Activated CD4-positive, alpha-beta T cell treated with anti-CD3 and anti-CD28 coated beads for 36 hours (primary cell): Measurements from ENCODE around the gene ARHGAP33. TPM values are rescaled to one million over a fixed set of nuclear protein-coding genes. Genes with fewer than 3 reads are reported as not detected.

Experiments used
- ATAC-seq: fragments of 200-7000 bp; cut with Tn5 transposase; one replicate; pipeline ENCODE4 v1.10.0; 2021; ENCODE audit warnings: mild to moderate bottlenecking, moderate library complexity
- CTCF ChIA-PET: fragments of 350-600 bp; sonication (Branson Sonifier 250); formaldehyde crosslinking; loops from one replicate; lab custom pipeline; 2021; ENCODE audit warnings: antibody characterized with exemption; lab: Charles Lee
- POLR2A ChIA-PET: fragments of 350-600 bp; sonication (Branson Sonifier 250); formaldehyde crosslinking; loops from one replicate; lab custom pipeline; 2021; ENCODE audit warnings: antibody characterized with exemption, inconsistent platforms; lab: Charles Lee
- DNase-seq: peaks from one replicate; pipeline ENCODE4 v3.0.0-alpha.2; 2020
- H3K27ac Mint-ChIP-seq: one replicate; pipeline ENCODE4 v1.8.0; 2021; ENCODE audit warnings: mixed read lengths
- H3K27me3 Mint-ChIP-seq: one replicate; pipeline ENCODE4 v1.8.0; 2021; ENCODE audit warnings: mixed read lengths
- H3K36me3 Mint-ChIP-seq: one replicate; pipeline ENCODE4 v1.8.0; 2021; ENCODE audit warnings: low read depth, mixed read lengths
- H3K4me1 Mint-ChIP-seq: one replicate; pipeline ENCODE4 v1.8.0; 2021; ENCODE audit warnings: mixed read lengths
- H3K4me3 Mint-ChIP-seq: one replicate; pipeline ENCODE4 v1.8.0; 2021; ENCODE audit warnings: mild to moderate bottlenecking, moderate library complexity, mixed read lengths
- H3K9me3 Mint-ChIP-seq: one replicate; pipeline ENCODE4 v1.8.0; 2021; ENCODE audit warnings: low read depth, mixed read lengths
- intact Hi-C, 2 experiments: fragments of 100-400 bp; cut with DNase I in 1 of 2; cut with micrococcal nuclease in 1 of 2; formaldehyde crosslinking; loops; one replicate each; pipeline versions ENCODE4 v1.14.2 to v1.15.1; 2022 to 2024; cut with DNase I, micrococcal nuclease
- total RNA-seq, 2 experiments: library from RNA; stranded (reverse); gene quantifications; one replicate each; pipeline ENCODE4 v1.2.3, GENCODE V29; 2021

Gene ARHGAP33
- total RNA-seq, 2 experiments from 2014 or later = 27.8 to 35.2 TPM

DNA sequence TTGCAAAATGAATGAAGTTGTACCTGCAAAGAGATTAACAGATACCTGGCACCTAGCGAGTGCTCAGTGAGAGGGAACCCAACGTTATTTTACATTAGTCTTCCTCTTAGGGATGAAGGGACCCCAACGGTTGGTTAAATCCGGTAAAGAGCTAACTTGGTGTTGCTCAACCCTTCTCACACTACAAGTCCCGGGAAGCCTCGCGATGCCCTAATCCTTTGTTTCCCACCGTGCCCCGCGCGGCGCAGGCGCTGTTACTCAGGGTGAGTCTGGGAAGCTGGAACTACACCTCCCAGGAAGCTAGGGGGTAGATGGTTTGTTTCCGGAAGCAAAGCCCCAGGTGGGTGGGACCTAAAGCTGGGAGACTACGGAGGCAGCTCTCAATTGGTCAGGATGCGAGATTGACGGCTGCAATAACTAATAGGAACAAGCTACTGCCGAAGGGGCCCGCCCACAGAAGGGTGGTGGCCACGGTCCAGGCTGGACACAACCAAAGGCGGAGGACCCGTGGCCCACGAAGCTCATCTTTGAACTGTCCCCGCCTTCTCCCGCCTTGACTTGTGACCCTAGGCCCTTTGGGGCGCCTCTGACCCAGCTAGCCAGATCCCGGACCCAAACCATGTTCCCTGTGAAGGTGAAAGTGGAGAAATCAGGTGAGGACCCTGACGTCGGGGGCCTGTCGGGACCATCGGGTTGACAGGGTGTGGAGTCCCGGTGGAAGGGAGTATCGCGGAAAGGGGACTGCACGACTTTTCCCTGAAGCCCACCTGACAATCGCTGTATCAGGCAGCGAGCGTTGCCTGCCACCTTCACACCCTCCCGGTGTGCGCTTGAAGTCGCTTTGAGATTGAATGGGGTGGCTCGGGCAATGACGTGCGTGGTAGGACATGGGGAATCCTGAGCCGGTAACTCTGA is 27.0 kb upstream of the ARHGAP33 start, which contains the start of gene LIN37:
TSS of gene LIN37 (plus strand) at position 471 of the 915 bp plus-strand sequence. CDS start at position 620, 149 bp downstream.
- intact Hi-C loops = loop anchor here (1.0 to 10.0 kb wide), 4 partner anchors 10 to 604 kb away; partner anchors contain the start of genes ARHGAP33 (in 2 of the 2), PROSER3 (in 2 of the 2) and FXYD7 (in 1 of the 2)
- Mint-ChIP-seq H3K36me3 (peaks cover 17% of the 10 kb centered on the region), H3K9me3 (no peaks in the 10 kb centered on the region), H3K4me3 (peak within 1 kb of the TSS; percentile 89), H3K27ac (peak within 1 kb of the TSS; percentile 94), H3K27me3 (no peaks in the 10 kb centered on the region), H3K4me1 (peaks cover 40% of the 10 kb centered on the region)
- ChIA-PET POLR2A (interaction anchor here (0.6 to 1.0 kb wide), 7 partner anchors 9 to 266 kb away, joined by 3 to 5 read pairs (median 3); partner anchors contain the start of gene ALKBH6), CTCF (interaction anchor here (0.5 to 2.0 kb wide), 16 partner anchors 9 to 682 kb away, joined by 3 to 7 read pairs (median 3); partner anchors contain the start of genes ALKBH6 and PROSER3)
- DNase-seq (peak; percentile 99), ATAC-seq (peak; percentile 81)

DNA sequence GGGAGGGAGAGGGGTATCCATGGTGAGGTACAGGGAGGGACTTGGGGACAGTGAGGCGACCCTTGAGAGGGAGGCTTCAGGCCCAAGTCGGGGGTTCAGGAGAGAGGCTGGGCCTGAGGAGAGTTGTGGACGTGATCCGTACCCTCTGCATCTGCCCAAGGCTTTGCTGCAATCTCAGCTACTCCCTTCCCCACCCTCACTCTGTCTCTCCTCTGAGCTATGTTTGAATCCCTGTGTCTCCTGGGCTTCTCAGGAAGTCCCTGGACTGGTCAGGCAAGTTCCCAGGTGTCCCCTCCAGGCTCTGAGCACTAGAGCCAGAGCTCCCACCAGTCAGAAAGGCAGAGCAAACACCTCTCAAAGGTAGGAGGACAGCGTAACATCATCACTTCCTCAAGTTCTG is 25.2 kb upstream of the ARHGAP33 start:
- peaks cover 9% of the 10 kb centered on the region for H3K36me3 Mint-ChIP-seq
- no peak for DNase-seq
- no peaks in the 10 kb centered on the region for H3K27me3 Mint-ChIP-seq
- peaks cover 30% of the 10 kb centered on the region for H3K4me1 Mint-ChIP-seq
- ChIA-PET CTCF (interaction anchor here (1.0 kb wide), 1 partner anchor 13 kb away, joined by 3 read pairs; no protein-coding TSS in a partner anchor), POLR2A (no interaction called here)
- H3K9me3 Mint-ChIP-seq = no peaks in the 10 kb centered on the region
- intact Hi-C loops = no loop called here
- H3K4me3 Mint-ChIP-seq = peak overlapping the region; percentile 18
- no peak overlapping the region for H3K27ac Mint-ChIP-seq
- no peak for ATAC-seq

DNA sequence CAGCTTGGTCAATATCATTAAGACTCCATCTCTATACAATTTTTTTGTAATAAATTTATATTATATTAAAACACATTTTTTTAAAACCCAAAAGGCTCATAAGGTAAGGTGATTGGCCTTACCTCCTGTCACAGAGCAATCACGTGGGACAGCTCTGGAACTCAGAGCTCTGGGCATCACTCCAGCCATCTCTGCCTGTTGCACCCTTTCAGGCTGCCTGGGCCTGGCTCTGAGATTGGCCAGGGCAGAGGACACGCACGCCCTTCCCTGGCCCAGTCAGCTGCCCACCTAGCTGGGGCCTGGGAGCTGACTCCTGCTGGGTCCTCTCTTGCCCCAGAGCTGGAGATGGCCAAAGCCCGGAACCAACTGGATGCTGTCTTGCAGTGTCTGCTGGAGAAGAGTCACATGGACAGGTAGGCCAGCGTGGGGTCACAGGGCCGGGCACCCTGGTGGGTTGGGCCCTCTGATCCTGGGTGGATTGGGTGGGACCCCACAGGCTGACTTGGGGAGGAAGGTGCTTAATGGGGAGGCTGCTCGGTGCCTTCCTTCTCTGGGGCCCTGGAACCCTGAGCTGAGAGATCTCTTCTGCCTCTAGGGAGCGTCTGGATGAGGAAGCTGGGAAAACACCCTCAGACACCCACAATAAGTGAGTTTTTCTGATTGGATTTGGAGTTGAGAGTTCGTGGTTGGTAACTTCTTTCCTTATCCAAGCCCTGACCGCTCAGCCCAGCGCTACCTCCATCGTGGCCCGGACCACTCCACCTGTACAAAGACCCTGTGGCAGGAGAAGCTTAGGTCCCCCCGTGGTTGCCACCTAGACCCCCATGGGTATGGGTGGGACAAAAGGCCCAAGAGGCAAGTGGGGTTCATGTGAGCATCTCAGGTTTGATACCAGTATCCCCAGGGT is 23.3 kb upstream of the ARHGAP33 start:
- H3K36me3 Mint-ChIP-seq = peaks cover 9% of the 10 kb centered on the region
- peaks cover 4% of the 10 kb centered on the region for H3K27me3 Mint-ChIP-seq
- peaks cover 28% of the 10 kb centered on the region for H3K4me1 Mint-ChIP-seq
- H3K4me3 Mint-ChIP-seq = no peak overlapping the region
- intact Hi-C loops = no loop called here
- no peaks in the 10 kb centered on the region for H3K9me3 Mint-ChIP-seq
- ChIA-PET POLR2A (no interaction called here), CTCF (interaction anchor here (0.8 to 1.1 kb wide), 4 partner anchors 12 to 128 kb away, joined by 3 to 4 read pairs (median 3); no protein-coding TSS in a partner anchor)
- DNase-seq (no peak), ATAC-seq (no peak)
- no peak overlapping the region for H3K27ac Mint-ChIP-seq

DNA sequence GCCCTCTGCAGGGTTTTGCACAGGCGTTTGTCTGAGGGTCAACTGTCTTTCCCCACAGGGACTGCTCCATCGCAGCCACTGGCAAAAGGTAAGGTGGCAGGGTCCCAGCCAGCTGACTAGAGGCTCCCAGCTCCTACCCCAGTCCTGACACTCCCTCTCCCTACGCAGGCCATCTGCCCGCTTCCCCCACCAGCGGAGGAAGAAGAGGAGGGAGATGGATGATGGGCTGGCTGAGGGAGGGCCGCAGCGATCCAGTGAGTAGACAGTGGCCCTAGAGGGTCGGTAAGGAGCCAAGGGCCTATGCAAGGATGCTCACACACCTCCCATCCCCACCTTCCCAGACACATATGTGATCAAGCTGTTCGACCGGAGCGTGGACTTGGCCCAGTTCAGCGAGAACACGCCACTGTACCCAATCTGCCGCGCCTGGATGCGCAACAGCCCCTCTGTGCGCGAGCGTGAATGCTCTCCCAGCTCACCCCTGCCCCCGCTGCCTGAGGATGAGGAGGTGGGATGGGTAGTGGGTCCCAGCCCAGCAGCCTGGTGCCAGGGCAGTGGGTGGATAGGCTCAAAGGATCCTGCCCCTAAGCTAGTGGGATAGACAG is 22.5 kb upstream of the ARHGAP33 start:
- Mint-ChIP-seq H3K4me3 (no peak overlapping the region), H3K27me3 (peaks cover 4% of the 10 kb centered on the region), H3K9me3 (no peaks in the 10 kb centered on the region), H3K27ac (no peak overlapping the region), H3K36me3 (peaks cover 8% of the 10 kb centered on the region), H3K4me1 (peaks cover 28% of the 10 kb centered on the region)
- intact Hi-C loops = no loop called here
- ATAC-seq (no peak), DNase-seq (no peak)
- POLR2A ChIA-PET = no interaction called here
- CTCF ChIA-PET = interaction anchor here (0.8 to 1.0 kb wide), 3 partner anchors 12 to 58 kb away, joined by 3 to 4 read pairs (median 3); no protein-coding TSS in a partner anchor

DNA sequence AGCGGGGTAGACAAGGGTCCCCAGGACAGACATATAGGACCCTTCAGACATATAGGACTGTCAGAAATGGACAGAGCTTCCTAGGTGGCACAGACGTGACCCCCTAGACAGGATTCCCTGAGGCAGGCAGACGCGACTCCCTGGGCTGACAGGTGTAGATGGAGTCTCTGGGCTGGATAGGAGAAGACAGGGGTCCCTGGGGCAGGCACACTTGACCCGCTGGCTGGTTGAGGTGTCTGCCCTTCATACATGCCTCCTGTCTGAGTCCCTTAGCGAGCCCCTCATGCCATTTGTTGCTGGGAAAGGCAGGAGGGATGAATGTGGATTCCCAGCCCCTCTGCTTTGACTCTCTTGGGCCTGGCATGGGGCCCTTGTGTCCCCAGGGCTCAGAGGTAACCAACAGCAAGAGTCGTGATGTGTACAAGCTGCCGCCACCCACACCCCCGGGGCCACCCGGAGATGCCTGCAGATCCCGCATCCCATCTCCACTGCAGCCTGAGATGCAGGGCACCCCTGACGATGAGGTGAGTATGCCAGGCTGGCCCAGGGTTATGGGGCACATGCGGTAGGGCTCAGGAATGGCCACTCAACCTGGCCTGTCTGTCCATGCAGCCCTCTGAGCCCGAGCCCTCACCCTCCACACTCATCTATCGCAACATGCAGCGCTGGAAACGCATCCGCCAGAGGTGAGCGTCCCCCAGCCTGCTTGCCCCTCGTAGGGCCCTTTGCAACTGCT is 21.6 kb upstream of the ARHGAP33 start:
- DNase-seq = no peak
- Mint-ChIP-seq H3K4me3 (no peak overlapping the region), H3K9me3 (no peaks in the 10 kb centered on the region), H3K36me3 (peaks cover 6% of the 10 kb centered on the region), H3K27ac (no peak overlapping the region), H3K4me1 (peaks cover 25% of the 10 kb centered on the region), H3K27me3 (peaks cover 4% of the 10 kb centered on the region)
- ChIA-PET POLR2A (no interaction called here), CTCF (no interaction called here)
- no peak for ATAC-seq
- intact Hi-C loops = no loop called here

DNA sequence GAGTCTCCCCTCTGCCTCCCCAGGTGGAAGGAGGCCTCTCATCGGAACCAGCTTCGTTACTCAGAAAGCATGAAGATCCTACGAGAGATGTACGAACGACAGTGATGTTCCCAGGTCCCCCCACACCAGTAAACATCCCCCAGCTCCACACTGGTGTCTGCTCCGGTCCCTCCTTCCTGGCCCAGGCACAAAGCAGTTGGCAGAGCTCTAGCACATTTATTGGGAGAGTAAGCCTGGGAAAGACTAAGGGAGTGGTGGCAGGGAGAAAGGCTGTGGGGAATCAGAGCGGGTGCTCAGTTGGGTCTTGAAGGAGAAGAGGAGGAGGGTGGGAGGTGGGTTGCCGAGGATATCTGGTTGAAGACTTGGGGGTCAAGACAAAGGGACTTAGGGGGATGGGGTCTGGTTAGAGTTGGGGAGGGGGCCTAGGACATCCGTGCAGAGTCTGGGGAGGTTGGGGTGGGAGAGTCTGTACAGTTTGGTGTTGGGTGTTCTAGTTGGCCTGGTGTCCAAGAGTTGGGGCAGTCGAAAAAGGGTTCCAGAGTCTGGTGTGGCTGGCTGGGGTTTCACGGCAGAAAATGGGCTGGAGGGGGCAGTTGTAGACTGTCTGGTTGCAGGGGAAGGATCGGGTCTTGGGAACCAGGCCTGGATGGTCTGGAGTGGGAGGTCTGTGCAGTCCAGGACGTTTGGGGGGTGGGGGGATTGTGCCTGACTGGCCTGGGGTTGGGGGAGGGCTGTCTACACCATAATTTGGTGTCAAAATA is 20.8 kb upstream of the ARHGAP33 start:
- Mint-ChIP-seq H3K27me3 (peaks cover 4% of the 10 kb centered on the region), H3K36me3 (peaks cover 10% of the 10 kb centered on the region), H3K27ac (no peak overlapping the region), H3K9me3 (no peaks in the 10 kb centered on the region), H3K4me3 (no peak overlapping the region), H3K4me1 (peaks cover 29% of the 10 kb centered on the region)
- intact Hi-C loops = no loop called here
- ATAC-seq = no peak
- ChIA-PET POLR2A (no interaction called here), CTCF (no interaction called here)
- no peak for DNase-seq

DNA sequence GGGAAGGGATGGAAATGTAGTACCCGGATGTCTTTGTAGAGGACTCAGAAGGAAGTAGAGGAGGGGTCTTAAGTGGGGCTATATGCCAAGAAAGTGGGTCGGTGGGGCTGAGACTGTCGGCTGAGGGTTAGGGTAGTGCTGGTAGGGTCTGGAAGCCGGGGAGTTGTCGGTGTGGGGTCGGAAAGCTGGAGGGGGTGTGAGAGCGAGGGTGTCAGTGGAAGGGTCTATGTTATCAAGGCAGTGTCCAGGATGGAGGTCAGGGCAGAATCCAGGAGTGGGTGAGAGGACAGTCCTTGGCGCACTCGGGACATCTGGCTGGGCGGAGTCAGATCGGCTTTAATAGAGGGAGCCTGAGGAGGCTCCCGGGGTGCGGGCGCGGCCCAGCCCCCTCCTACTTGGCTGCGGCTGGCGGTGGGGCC is 20.2 kb upstream of the ARHGAP33 start:
- intact Hi-C loops = no loop called here
- H3K4me3 Mint-ChIP-seq = no peak overlapping the region
- no peak for ATAC-seq
- DNase-seq = no peak
- no peaks in the 10 kb centered on the region for H3K9me3 Mint-ChIP-seq
- CTCF ChIA-PET = no interaction called here
- POLR2A ChIA-PET = no interaction called here
- peaks cover 4% of the 10 kb centered on the region for H3K27me3 Mint-ChIP-seq
- no peak overlapping the region for H3K27ac Mint-ChIP-seq
- peaks cover 15% of the 10 kb centered on the region for H3K36me3 Mint-ChIP-seq
- peaks cover 26% of the 10 kb centered on the region for H3K4me1 Mint-ChIP-seq

DNA sequence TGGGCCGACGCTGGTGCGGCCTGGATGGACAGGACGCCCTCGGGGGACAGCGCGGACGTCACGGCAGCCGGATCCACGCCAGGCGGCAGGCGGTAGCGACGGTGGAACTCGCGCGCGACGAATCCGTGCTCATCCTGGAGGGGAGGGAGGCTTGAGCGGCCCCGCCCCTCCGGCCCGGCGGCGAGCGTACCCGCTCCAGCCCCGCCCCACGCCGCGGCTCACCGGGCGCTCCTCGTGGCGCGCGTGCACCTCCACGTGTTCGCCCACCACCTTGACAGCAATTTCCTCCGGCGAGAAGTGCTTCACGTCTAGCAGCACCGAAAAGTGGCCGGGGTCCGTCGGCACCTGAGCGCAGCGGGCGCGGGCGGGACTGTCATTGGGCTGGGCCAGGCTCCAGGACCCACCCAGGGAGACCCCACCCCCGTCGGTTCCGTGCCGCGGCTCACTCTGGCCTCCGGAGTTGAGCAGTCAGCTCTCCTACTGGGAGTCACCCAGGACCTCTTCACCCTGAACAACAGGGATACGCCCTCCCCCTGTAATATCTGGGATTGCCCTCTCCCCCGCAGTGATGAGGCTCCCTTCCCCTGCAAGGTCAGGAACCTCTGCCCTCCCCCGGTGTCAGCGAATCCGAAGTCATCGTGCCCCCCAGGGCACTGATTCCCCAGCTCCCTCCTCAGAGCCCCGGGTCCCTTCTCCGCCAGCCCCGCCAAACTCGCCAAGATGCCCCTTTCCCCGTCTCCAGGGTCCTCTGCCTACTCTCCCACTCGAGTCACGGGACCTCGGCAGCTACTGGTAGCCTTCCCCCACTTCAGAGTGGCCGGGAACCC is 19.6 kb upstream of the ARHGAP33 start:
- Mint-ChIP-seq H3K27me3 (peaks cover 4% of the 10 kb centered on the region), H3K36me3 (peaks cover 21% of the 10 kb centered on the region), H3K4me3 (peak overlapping the region; percentile 55), H3K4me1 (peaks cover 29% of the 10 kb centered on the region), H3K27ac (peak overlapping the region; percentile 33), H3K9me3 (no peaks in the 10 kb centered on the region)
- POLR2A ChIA-PET = no interaction called here
- DNase-seq (peak; percentile 77), ATAC-seq (no peak)
- intact Hi-C loops = no loop called here
- CTCF ChIA-PET = no interaction called here
